Spleen (tissue), 7 donors: ENCODE measurements around the gene TECTB.

Experiments used
- CTCF ChIP-seq, 11 experiments: fragments of 200-600 bp in 7 of 11; fragments of 450-650 bp in 4 of 11; sonication (generic) in 4 of 11; IDR thresholded peaks in 8 of 11; conservative IDR thresholded peaks in 3 of 11; 1 replicate in 7 of 11; 2 replicates in 4 of 11; pipeline versions ENCODE4 v1.4.0 to v1.8.0; 2016 to 2021; ENCODE audit warnings: antibody characterized with exemption in 11 of 11, inconsistent platforms in 4 of 11, mild to moderate bottlenecking in 1 of 11
- POLR2A ChIP-seq, 3 donors: fragments of 450-650 bp; IDR thresholded peaks; one replicate each; pipeline ENCODE4 v1.5.1; 2017; ENCODE audit warnings: antibody characterized with exemption in 3 of 3, mild to moderate bottlenecking in 1 of 3
- POLR2AphosphoS5 ChIP-seq, 3 donors: sonication (generic); formaldehyde crosslinking; IDR thresholded peaks; one replicate each; pipeline ENCODE4 v1.5.1; 2017; ENCODE audit warnings: antibody characterized with exemption in 3 of 3
- donor health status: DM: no; HTN: no; CAD: no; lungs with moderate emphysema.
- donor health status: DM: no; HTN: no; CAD: no.
- donor health status: DM: no; HTN: no; CAD: no.

DNA sequence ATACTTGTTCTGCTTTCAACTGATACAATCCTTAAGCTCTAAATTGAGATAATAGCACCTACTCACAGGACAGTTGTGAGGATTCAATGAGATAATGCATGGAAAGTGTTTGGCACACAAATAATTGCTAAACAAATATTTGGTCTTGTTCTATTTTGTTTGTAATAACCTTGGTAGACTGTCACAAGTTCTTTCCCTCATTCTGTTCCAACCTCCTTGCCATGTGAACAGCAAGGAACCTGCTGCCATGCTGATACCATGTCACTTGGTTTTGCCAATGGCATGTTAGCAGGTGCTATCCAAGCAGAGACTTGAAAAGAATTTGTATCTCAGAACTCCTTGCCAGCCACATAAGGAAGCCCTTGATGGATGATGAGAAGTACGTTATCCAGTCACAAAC lies 24.8 kb upstream of the TECTB start:
- TF ChIP-seq CTCF (IDR thresholded peaks at IDR 0.05 in 8 of 11, conservative IDR thresholded peaks at IDR 0.05 in 3 of 11) (no peak), POLR2A (IDR thresholded peaks at IDR 0.05) (no peak), POLR2AphosphoS5 (IDR thresholded peaks at IDR 0.05) (no peak)
